ENCODE results near the gene FHOD3. TPM values are rescaled to one million over a fixed set of nuclear protein-coding genes. Genes with fewer than 3 reads are reported as not detected.

FHOD3 gene
- total RNA-seq, 1 donor, result not detected

- Histone ChIP-seq H3K9me3 (ENCODE audit: low read depth, low read length) (no peaks in the 10 kb centered on the region), H3K4me1 (ENCODE audit: insufficient read depth, low read length) (no peaks in the 10 kb centered on the region), H3K4me3 (ENCODE audit: low read length) (no peak overlapping the region), H3K27me3 (ENCODE audit: insufficient read depth, low read length) (no peaks in the 10 kb centered on the region)
Measured at GRCh38 chr18:36655074-36655473, 357.6 kb downstream of the FHOD3 start.

- H3K4me3 ChIP-seq (ENCODE audit: low read length), result no peak overlapping the region
- no peaks in the 10 kb centered on the region for H3K27me3 ChIP-seq (ENCODE audit: insufficient read depth, low read length)
- no peaks in the 10 kb centered on the region for H3K4me1 ChIP-seq (ENCODE audit: insufficient read depth, low read length)
- H3K9me3 ChIP-seq (ENCODE audit: low read depth, low read length), result no peaks in the 10 kb centered on the region
Measured at GRCh38 chr18:36655930-36656329, 358.4 kb downstream of the FHOD3 start.

- Histone ChIP-seq H3K4me3 (ENCODE audit: low read length) (no peak overlapping the region), H3K4me1 (ENCODE audit: insufficient read depth, low read length) (no peaks in the 10 kb centered on the region), H3K27me3 (ENCODE audit: insufficient read depth, low read length) (no peaks in the 10 kb centered on the region), H3K9me3 (ENCODE audit: low read depth, low read length) (no peaks in the 10 kb centered on the region)
Measured at GRCh38 chr18:36658611-36659010, 361.1 kb downstream of the FHOD3 start.

GRCh38 chr18:36660311-36660710 is 362.8 kb downstream of the FHOD3 start:
- H3K4me3 ChIP-seq (ENCODE audit: low read length), result no peak overlapping the region
- no peaks in the 10 kb centered on the region for H3K9me3 ChIP-seq (ENCODE audit: low read depth, low read length)
- H3K27me3 ChIP-seq (ENCODE audit: insufficient read depth, low read length), result no peaks in the 10 kb centered on the region
- H3K4me1 ChIP-seq (ENCODE audit: insufficient read depth, low read length), result no peaks in the 10 kb centered on the region

GRCh38 chr18:36661999-36662398 is 364.5 kb downstream of the FHOD3 start:
- Histone ChIP-seq H3K9me3 (ENCODE audit: low read depth, low read length) (no peaks in the 10 kb centered on the region), H3K4me1 (ENCODE audit: insufficient read depth, low read length) (no peaks in the 10 kb centered on the region), H3K4me3 (ENCODE audit: low read length) (no peak overlapping the region)

GRCh38 chr18:36663312-36663711 is 365.8 kb downstream of the FHOD3 start:
- Histone ChIP-seq H3K4me3 (ENCODE audit: low read length) (no peak overlapping the region), H3K27me3 (ENCODE audit: insufficient read depth, low read length) (no peaks in the 10 kb centered on the region), H3K4me1 (ENCODE audit: insufficient read depth, low read length) (no peaks in the 10 kb centered on the region), H3K9me3 (ENCODE audit: low read depth, low read length) (no peaks in the 10 kb centered on the region)

More at GRCh38 chr18:36661999-36662398, 364.5 kb downstream of the FHOD3 start:
- no peaks in the 10 kb centered on the region for H3K27me3 ChIP-seq (ENCODE audit: insufficient read depth, low read length)

- no peaks in the 10 kb centered on the region for H3K27me3 ChIP-seq (ENCODE audit: insufficient read depth, low read length)
- H3K4me3 ChIP-seq (ENCODE audit: low read length), result no peak overlapping the region
- no peaks in the 10 kb centered on the region for H3K9me3 ChIP-seq (ENCODE audit: low read depth, low read length)
Measured at GRCh38 chr18:36665952-36666351, 368.4 kb downstream of the FHOD3 start.

GRCh38 chr18:36667811-36668210 is 370.3 kb downstream of the FHOD3 start:
- Histone ChIP-seq H3K4me1 (ENCODE audit: insufficient read depth, low read length) (no peaks in the 10 kb centered on the region), H3K4me3 (ENCODE audit: low read length) (no peak overlapping the region), H3K9me3 (ENCODE audit: low read depth, low read length) (no peaks in the 10 kb centered on the region), H3K27me3 (ENCODE audit: insufficient read depth, low read length) (no peaks in the 10 kb centered on the region)

More at GRCh38 chr18:36665952-36666351, 368.4 kb downstream of the FHOD3 start:
- H3K4me1 ChIP-seq (ENCODE audit: insufficient read depth, low read length), result no peaks in the 10 kb centered on the region

GRCh38 chr18:36668349-36668748 is 370.8 kb downstream of the FHOD3 start:
- H3K4me3 ChIP-seq (ENCODE audit: low read length), result no peak overlapping the region
- H3K4me1 ChIP-seq (ENCODE audit: insufficient read depth, low read length), result no peaks in the 10 kb centered on the region
- H3K9me3 ChIP-seq (ENCODE audit: low read depth, low read length), result no peaks in the 10 kb centered on the region
- no peaks in the 10 kb centered on the region for H3K27me3 ChIP-seq (ENCODE audit: insufficient read depth, low read length)

- H3K9me3 ChIP-seq (ENCODE audit: low read depth, low read length), result no peaks in the 10 kb centered on the region
- H3K27me3 ChIP-seq (ENCODE audit: insufficient read depth, low read length), result no peaks in the 10 kb centered on the region
- no peak overlapping the region for H3K4me3 ChIP-seq (ENCODE audit: low read length)
- H3K4me1 ChIP-seq (ENCODE audit: insufficient read depth, low read length), result no peaks in the 10 kb centered on the region
Measured at GRCh38 chr18:36672437-36673344, 375.2 kb downstream of the FHOD3 start.

- H3K4me3 ChIP-seq (ENCODE audit: low read length), result no peak overlapping the region
- H3K4me1 ChIP-seq (ENCODE audit: insufficient read depth, low read length), result no peaks in the 10 kb centered on the region
- H3K27me3 ChIP-seq (ENCODE audit: insufficient read depth, low read length), result no peaks in the 10 kb centered on the region
- H3K9me3 ChIP-seq (ENCODE audit: low read depth, low read length), result no peaks in the 10 kb centered on the region
Measured at GRCh38 chr18:36673452-36673851, 375.9 kb downstream of the FHOD3 start.

- no peaks in the 10 kb centered on the region for H3K4me1 ChIP-seq (ENCODE audit: insufficient read depth, low read length)
- H3K9me3 ChIP-seq (ENCODE audit: low read depth, low read length), result no peaks in the 10 kb centered on the region
- H3K4me3 ChIP-seq (ENCODE audit: low read length), result no peak overlapping the region
- H3K27me3 ChIP-seq (ENCODE audit: insufficient read depth, low read length), result no peaks in the 10 kb centered on the region
Measured at GRCh38 chr18:36675076-36675475, 377.6 kb downstream of the FHOD3 start.

GRCh38 chr18:36675542-36675941 is 378.0 kb downstream of the FHOD3 start:
- Histone ChIP-seq H3K4me1 (ENCODE audit: insufficient read depth, low read length) (no peaks in the 10 kb centered on the region), H3K4me3 (ENCODE audit: low read length) (no peak overlapping the region), H3K27me3 (ENCODE audit: insufficient read depth, low read length) (no peaks in the 10 kb centered on the region), H3K9me3 (ENCODE audit: low read depth, low read length) (no peaks in the 10 kb centered on the region)

- Histone ChIP-seq H3K4me1 (ENCODE audit: insufficient read depth, low read length) (no peaks in the 10 kb centered on the region), H3K27me3 (ENCODE audit: insufficient read depth, low read length) (no peaks in the 10 kb centered on the region), H3K9me3 (ENCODE audit: low read depth, low read length) (no peaks in the 10 kb centered on the region), H3K4me3 (ENCODE audit: low read length) (no peak overlapping the region)
Measured at GRCh38 chr18:36676629-36677028, 379.1 kb downstream of the FHOD3 start.

GRCh38 chr18:36680042-36680441 is 382.5 kb downstream of the FHOD3 start:
- Histone ChIP-seq H3K27me3 (ENCODE audit: insufficient read depth, low read length) (peaks cover 8% of the 10 kb centered on the region), H3K4me1 (ENCODE audit: insufficient read depth, low read length) (no peaks in the 10 kb centered on the region), H3K4me3 (ENCODE audit: low read length) (no peak overlapping the region), H3K9me3 (ENCODE audit: low read depth, low read length) (peaks cover 8% of the 10 kb centered on the region)

- peaks cover 8% of the 10 kb centered on the region for H3K27me3 ChIP-seq (ENCODE audit: insufficient read depth, low read length)
- H3K9me3 ChIP-seq (ENCODE audit: low read depth, low read length), result peaks cover 8% of the 10 kb centered on the region
- H3K4me3 ChIP-seq (ENCODE audit: low read length), result no peak overlapping the region
- no peaks in the 10 kb centered on the region for H3K4me1 ChIP-seq (ENCODE audit: insufficient read depth, low read length)
Measured at GRCh38 chr18:36685580-36685979, 388.1 kb downstream of the FHOD3 start.

All from mononuclear cell (primary cell).